Activated T-helper 2 cell treated with anti-CD3 and anti-CD28 coated beads, Interferon-gamma antibody, Interleukin-2, Interleukin-4, amounts not matched to agents 10 μg/mL and 5 μg/mL and 100 μg/mL, durations not matched to agents 14 hours and 24 hours and 36 hours (primary cell): ENCODE results near the gene B4GALT5. TPM values are rescaled to one million over a fixed set of nuclear protein-coding genes. Genes with fewer than 3 reads are reported as not detected.

ENCODE experiments used
- DNase-seq: peaks from one replicate; pipeline ENCODE4 v3.0.0; 2021; ENCODE audit warnings: low spot score
- H3K27ac Mint-ChIP-seq: one replicate; pipeline ENCODE4 v1.8.0; 2021; ENCODE audit warnings: mixed read lengths
- H3K27me3 Mint-ChIP-seq: one replicate; pipeline ENCODE4 v1.8.0; 2021; ENCODE audit warnings: low read depth, mixed read lengths
- H3K36me3 Mint-ChIP-seq: one replicate; pipeline ENCODE4 v1.8.0; 2021; ENCODE audit warnings: low read depth, mixed read lengths
- H3K4me1 Mint-ChIP-seq: one replicate; pipeline ENCODE4 v1.8.0; 2021; ENCODE audit warnings: low read depth, mixed read lengths
- H3K4me3 Mint-ChIP-seq: one replicate; pipeline ENCODE4 v1.8.0; 2021; ENCODE audit warnings: low read depth, mild to moderate bottlenecking, moderate library complexity, mixed read lengths
- H3K9me3 Mint-ChIP-seq: one replicate; pipeline ENCODE4 v1.8.0; 2021; ENCODE audit warnings: mixed read lengths
- intact Hi-C: fragments of 100-400 bp; cut with micrococcal nuclease; formaldehyde crosslinking; loops from one replicate; pipeline ENCODE4 v1.15.1; 2023
- total RNA-seq: library from RNA; stranded (reverse); gene quantifications from 2 replicates; pipeline ENCODE4 v1.2.3, GENCODE V29; 2022

Gene B4GALT5
- total RNA-seq, 1 donor from 2014 or later, result 39.4 TPM

- Mint-ChIP-seq H3K27me3 (no peaks in the 10 kb centered on the region), H3K36me3 (peaks cover 61% of the 10 kb centered on the region)
- intact Hi-C loops, result loop anchor here (5.0 to 10.0 kb wide), 2 partner anchors 521 to 827 kb away; partner anchors contain the start of gene UBE2V1
Observed at GRCh38 chr20:49591217-49591865, 122.3 kb downstream of the B4GALT5 start.

GRCh38 chr20:49590163-49591017 is 123.3 kb downstream of the B4GALT5 start:
- Mint-ChIP-seq H3K9me3 (peaks cover 10% of the 10 kb centered on the region), H3K4me3 (peak overlapping the region; percentile 90), H3K4me1 (peaks cover 75% of the 10 kb centered on the region), H3K27ac (peak overlapping the region; percentile 100), H3K36me3 (peaks cover 55% of the 10 kb centered on the region), H3K27me3 (no peaks in the 10 kb centered on the region)
- intact Hi-C loops, result loop anchor here (5.0 to 10.0 kb wide), 2 partner anchors 522 to 826 kb away; partner anchors contain the start of gene UBE2V1
- no peak for DNase-seq

More at GRCh38 chr20:49591217-49591865, 122.3 kb downstream of the B4GALT5 start:
- Mint-ChIP-seq H3K27ac (peak overlapping the region; percentile 100), H3K4me3 (peak overlapping the region; percentile 90), H3K9me3 (peaks cover 11% of the 10 kb centered on the region), H3K4me1 (peaks cover 77% of the 10 kb centered on the region)
- DNase-seq, result peak; percentile 24

- Mint-ChIP-seq H3K9me3 (peaks cover 10% of the 10 kb centered on the region), H3K27ac (peak overlapping the region; percentile 100), H3K4me3 (peak overlapping the region; percentile 73), H3K4me1 (peaks cover 72% of the 10 kb centered on the region), H3K36me3 (peaks cover 51% of the 10 kb centered on the region), H3K27me3 (no peaks in the 10 kb centered on the region)
- DNase-seq, result no peak
- intact Hi-C loops, result loop anchor here (5.0 to 10.0 kb wide), 2 partner anchors 523 to 825 kb away; partner anchors contain the start of gene UBE2V1
Observed at GRCh38 chr20:49589747-49590146, 123.9 kb downstream of the B4GALT5 start.

GRCh38 chr20:49587111-49587570 is 126.5 kb downstream of the B4GALT5 start:
- no peak for DNase-seq
- no peak overlapping the region for H3K4me3 Mint-ChIP-seq
- intact Hi-C loops, result no loop called here
- H3K9me3 Mint-ChIP-seq, result peaks cover 18% of the 10 kb centered on the region
- peaks cover 61% of the 10 kb centered on the region for H3K4me1 Mint-ChIP-seq
- H3K36me3 Mint-ChIP-seq, result peaks cover 57% of the 10 kb centered on the region
- H3K27ac Mint-ChIP-seq, result peak overlapping the region; percentile 48
- no peaks in the 10 kb centered on the region for H3K27me3 Mint-ChIP-seq

GRCh38 chr20:49585585-49586245 is 128.0 kb downstream of the B4GALT5 start:
- H3K36me3 Mint-ChIP-seq, result peaks cover 58% of the 10 kb centered on the region
- no peaks in the 10 kb centered on the region for H3K27me3 Mint-ChIP-seq
- H3K4me3 Mint-ChIP-seq, result no peak overlapping the region
- intact Hi-C loops, result no loop called here
- H3K9me3 Mint-ChIP-seq, result peaks cover 16% of the 10 kb centered on the region
- peak overlapping the region; percentile 55 for H3K27ac Mint-ChIP-seq
- peaks cover 57% of the 10 kb centered on the region for H3K4me1 Mint-ChIP-seq
- no peak for DNase-seq

GRCh38 chr20:49584418-49585382 is 129.0 kb downstream of the B4GALT5 start:
- H3K36me3 Mint-ChIP-seq, result peaks cover 49% of the 10 kb centered on the region
- peak overlapping the region; percentile 62 for H3K27ac Mint-ChIP-seq
- H3K9me3 Mint-ChIP-seq, result peaks cover 11% of the 10 kb centered on the region
- no peaks in the 10 kb centered on the region for H3K27me3 Mint-ChIP-seq
- H3K4me3 Mint-ChIP-seq, result no peak overlapping the region
- H3K4me1 Mint-ChIP-seq, result peaks cover 56% of the 10 kb centered on the region
- DNase-seq, result no peak
- intact Hi-C loops, result no loop called here

GRCh38 chr20:49583669-49584417 is 129.8 kb downstream of the B4GALT5 start:
- Mint-ChIP-seq H3K27me3 (no peaks in the 10 kb centered on the region), H3K27ac (peak overlapping the region; percentile 77), H3K4me1 (peaks cover 60% of the 10 kb centered on the region), H3K4me3 (no peak overlapping the region), H3K9me3 (peaks cover 9% of the 10 kb centered on the region), H3K36me3 (peaks cover 42% of the 10 kb centered on the region)
- intact Hi-C loops, result no loop called here
- DNase-seq, result no peak

- Mint-ChIP-seq H3K4me3 (no peak overlapping the region), H3K27ac (peak overlapping the region; percentile 77), H3K27me3 (no peaks in the 10 kb centered on the region)
Observed at GRCh38 chr20:49583343-49583668, 130.4 kb downstream of the B4GALT5 start.

More at GRCh38 chr20:49583343-49583668, 130.4 kb downstream of the B4GALT5 start:
- peaks cover 9% of the 10 kb centered on the region for H3K9me3 Mint-ChIP-seq
- no peak for DNase-seq
- peaks cover 60% of the 10 kb centered on the region for H3K4me1 Mint-ChIP-seq
- intact Hi-C loops, result no loop called here
- H3K36me3 Mint-ChIP-seq, result peaks cover 37% of the 10 kb centered on the region

Other genes starting within 250 kb of the B4GALT5 start
- gene KCNB1, start 231.2 kb downstream of the B4GALT5 start, total RNA-seq, result 0.05 TPM in 1 of 2 replicates, not detected in the other
- 31.0 and 31.3 TPM in 2 replicates for gene PTGIS, start 145.7 kb downstream of the B4GALT5 start, total RNA-seq
- 16.4 and 18.7 TPM in 2 replicates for gene SLC9A8, start 99.0 kb upstream of the B4GALT5 start, total RNA-seq
- gene SPATA2, start 201.7 kb upstream of the B4GALT5 start, total RNA-seq, result 8.3 and 8.5 TPM in 2 replicates
- 64.0 and 67.6 TPM in 2 replicates for gene RNF114, start 222.5 kb upstream of the B4GALT5 start, total RNA-seq